Amygdala (tissue), 56 donors: ENCODE measurements around the gene CEL.
"Not testable (repeated sequence)": the region's sequence is repeated elsewhere in the genome, so short reads cannot be mapped to it uniquely, and the experiment has no call there.

ENCODE experiments used
- DNase-seq, 56 donors: peaks; one replicate each; lab custom pipeline; 2025; lab: John Stamatoyannopoulos, UW

CEL gene

DNA sequence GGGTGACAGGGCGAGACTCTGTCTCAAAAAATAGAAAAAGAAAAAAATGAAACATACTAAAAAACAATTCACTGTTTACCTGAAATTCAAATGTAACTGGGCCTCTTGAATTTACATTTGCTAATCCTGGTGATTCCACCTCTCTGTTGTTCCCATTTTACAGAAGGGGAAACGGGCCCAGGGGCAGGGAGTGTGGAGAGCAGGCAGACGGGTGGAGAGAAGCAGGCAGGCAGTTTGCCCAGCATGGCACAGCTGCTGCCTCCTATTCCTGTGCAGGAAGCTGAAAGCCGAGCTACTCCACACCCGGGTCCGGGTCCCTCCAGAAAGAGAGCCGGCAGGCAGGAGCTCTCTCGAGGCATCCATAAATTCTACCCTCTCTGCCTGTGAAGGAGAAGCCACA lies 788 bp downstream of the CEL start:
- DNase-seq: not testable (repeated sequence)

DNA sequence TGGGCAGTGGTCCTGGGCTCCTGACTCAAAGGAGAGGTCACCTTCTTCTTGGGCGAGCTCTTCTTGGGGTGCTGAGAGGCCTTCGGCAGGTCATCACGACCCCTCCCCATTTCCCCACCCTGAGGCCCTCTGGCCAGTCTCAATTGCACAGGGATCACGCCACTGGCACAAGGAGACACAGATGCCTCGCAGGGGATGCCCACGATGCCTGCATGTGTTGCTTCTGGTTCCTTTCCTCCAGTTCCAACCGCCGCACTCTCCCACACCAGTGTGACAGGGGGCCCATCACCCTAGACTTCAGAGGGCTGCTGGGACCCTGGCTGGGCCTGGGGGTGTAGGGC lies 1.3 kb downstream of the CEL start:
- DNase-seq: no peak

DNA sequence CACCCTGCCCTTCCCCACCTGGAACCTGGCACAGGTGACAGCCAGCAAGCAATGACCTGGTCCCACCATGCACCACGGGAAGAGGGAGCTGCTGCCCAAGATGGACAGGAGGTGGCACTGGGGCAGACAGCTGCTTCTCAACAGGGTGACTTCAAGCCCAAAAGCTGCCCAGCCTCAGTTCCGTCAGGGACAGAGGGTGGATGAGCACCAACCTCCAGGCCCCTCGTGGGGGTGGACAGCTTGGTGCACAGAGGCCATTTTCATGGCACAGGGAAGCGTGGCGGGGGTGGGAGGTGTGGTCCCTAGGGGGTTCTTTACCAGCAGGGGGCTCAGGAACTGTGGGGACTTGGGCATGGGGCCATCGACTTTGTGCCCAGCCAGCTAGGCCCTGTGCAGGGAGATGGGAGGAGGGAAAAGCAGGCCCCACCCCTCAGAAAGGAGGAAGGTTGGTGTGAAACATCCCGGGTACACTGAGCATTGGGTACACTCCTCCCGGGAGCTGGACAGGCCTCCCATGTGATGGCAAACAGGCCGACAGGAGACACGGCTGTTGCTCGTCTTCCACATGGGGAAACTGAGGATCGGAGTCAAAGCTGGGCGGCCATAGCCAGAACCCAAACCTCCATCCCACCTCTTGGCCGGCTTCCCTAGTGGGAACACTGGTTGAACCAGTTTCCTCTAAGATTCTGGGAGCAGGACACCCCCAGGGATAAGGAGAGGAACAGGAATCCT lies 1.9 kb downstream of the CEL start:
- no peak for DNase-seq

DNA sequence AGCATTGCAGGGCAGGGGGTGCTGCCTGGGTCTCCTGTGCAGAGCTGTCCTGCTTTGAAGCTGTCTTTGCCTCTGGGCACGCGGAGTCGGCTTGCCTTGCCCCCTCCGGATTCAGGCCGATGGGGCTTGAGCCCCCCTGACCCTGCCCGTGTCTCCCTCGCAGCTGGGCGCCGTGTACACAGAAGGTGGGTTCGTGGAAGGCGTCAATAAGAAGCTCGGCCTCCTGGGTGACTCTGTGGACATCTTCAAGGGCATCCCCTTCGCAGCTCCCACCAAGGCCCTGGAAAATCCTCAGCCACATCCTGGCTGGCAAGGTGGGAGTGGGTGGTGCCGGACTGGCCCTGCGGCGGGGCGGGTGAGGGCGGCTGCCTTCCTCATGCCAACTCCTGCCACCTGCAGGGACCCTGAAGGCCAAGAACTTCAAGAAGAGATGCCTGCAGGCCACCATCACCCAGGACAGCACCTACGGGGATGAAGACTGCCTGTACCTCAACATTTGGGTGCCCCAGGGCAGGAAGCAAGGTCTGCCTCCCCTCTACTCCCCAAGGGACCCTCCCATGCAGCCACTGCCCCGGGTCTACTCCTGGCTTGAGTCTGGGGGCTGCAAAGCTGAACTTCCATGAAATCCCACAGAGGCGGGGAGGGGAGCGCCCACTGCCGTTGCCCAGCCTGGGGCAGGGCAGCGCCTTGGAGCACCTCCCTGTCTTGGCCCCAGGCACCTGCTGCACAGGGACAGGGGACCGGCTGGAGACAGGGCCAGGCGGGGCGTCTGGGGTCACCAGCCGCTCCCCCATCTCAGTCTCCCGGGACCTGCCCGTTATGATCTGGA lies 2.7 kb downstream of the CEL start:
- no peak for DNase-seq

DNA sequence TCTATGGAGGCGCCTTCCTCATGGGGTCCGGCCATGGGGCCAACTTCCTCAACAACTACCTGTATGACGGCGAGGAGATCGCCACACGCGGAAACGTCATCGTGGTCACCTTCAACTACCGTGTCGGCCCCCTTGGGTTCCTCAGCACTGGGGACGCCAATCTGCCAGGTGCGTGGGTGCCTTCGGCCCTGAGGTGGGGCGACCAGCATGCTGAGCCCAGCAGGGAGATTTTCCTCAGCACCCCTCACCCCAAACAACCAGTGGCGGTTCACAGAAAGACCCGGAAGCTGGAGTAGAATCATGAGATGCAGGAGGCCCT lies 3.2 kb downstream of the CEL start:
- DNase-seq: no peak

DNA sequence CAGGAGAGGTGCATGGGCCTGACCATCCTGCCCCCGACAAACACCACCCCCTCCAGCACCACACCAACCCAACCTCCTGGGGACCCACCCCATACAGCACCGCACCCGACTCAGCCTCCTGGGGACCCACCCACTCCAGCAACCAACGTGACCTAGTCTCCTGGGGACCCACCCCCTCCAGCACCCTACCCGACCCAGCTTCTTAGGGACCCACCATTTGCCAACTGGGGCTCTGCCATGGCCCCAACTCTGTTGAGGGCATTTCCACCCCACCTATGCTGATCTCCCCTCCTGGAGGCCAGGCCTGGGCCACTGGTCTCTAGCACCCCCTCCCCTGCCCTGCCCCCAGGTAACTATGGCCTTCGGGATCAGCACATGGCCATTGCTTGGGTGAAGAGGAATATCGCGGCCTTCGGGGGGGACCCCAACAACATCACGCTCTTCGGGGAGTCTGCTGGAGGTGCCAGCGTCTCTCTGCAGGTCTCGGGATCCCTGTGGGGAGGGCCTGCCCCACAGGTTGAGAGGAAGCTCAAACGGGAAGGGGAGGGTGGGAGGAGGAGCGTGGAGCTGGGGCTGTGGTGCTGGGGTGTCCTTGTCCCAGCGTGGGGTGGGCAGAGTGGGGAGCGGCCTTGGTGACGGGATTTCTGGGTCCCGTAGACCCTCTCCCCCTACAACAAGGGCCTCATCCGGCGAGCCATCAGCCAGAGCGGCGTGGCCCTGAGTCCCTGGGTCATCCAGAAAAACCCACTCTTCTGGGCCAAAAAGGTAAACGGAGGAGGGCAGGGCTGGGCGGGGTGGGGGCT lies 4.6 kb downstream of the CEL start:
- no peak for DNase-seq

DNA sequence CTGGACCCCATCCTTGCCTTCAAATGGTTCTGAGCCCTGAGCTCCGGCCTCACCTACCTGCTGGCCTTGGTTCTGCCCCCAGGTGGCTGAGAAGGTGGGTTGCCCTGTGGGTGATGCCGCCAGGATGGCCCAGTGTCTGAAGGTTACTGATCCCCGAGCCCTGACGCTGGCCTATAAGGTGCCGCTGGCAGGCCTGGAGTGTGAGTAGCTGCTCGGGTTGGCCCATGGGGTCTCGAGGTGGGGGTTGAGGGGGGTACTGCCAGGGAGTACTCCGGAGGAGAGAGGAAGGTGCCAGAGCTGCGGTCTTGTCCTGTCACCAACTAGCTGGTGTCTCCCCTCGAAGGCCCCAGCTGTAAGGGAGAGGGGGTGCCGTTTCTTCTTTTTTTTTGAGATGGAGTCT lies 5.2 kb downstream of the CEL start:
- DNase-seq: no peak

DNA sequence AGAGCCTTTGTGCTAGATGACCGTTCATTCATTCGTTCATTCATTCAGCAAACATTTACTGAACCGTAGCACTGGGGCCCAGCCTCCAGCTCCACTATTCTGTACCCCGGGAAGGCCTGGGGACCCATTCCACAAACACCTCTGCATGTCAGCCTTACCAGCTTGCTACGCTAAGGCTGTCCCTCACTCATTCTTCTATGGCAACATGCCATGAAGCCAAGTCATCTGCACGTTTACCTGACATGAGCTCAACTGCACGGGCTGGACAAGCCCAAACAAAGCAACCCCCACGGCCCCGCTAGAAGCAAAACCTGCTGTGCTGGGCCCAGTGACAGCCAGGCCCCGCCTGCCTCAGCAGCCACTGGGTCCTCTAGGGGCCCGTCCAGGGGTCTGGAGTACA lies 6.0 kb downstream of the CEL start:
- no peak for DNase-seq

DNA sequence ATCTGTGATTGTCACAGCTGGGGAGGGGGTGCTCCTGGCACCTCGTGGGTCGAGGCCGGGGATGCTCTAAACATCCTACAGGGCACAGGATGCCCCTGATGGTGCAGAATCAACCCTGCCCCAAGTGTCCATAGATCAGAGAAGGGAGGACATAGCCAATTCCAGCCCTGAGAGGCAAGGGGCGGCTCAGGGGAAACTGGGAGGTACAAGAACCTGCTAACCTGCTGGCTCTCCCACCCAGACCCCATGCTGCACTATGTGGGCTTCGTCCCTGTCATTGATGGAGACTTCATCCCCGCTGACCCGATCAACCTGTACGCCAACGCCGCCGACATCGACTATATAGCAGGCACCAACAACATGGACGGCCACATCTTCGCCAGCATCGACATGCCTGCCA lies 6.7 kb downstream of the CEL start:
- DNase-seq: not testable (repeated sequence)

DNA sequence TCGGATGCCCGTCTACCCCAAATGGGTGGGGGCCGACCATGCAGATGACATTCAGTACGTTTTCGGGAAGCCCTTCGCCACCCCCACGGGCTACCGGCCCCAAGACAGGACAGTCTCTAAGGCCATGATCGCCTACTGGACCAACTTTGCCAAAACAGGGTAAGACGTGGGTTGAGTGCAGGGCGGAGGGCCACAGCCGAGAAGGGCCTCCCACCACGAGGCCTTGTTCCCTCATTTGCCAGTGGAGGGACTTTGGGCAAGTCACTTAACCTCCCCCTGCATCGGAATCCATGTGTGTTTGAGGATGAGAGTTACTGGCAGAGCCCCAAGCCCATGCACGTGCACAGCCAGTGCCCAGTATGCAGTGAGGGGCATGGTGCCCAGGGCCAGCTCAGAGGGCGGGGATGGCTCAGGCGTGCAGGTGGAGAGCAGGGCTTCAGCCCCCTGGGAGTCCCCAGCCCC lies 8.8 kb downstream of the CEL start:
- DNase-seq: not testable (repeated sequence)

DNA sequence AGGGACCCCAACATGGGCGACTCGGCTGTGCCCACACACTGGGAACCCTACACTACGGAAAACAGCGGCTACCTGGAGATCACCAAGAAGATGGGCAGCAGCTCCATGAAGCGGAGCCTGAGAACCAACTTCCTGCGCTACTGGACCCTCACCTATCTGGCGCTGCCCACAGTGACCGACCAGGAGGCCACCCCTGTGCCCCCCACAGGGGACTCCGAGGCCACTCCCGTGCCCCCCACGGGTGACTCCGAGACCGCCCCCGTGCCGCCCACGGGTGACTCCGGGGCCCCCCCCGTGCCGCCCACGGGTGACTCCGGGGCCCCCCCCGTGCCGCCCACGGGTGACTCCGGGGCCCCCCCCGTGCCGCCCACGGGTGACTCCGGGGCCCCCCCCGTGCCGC lies 9.2 kb downstream of the CEL start:
- not testable (repeated sequence) for DNase-seq

DNA sequence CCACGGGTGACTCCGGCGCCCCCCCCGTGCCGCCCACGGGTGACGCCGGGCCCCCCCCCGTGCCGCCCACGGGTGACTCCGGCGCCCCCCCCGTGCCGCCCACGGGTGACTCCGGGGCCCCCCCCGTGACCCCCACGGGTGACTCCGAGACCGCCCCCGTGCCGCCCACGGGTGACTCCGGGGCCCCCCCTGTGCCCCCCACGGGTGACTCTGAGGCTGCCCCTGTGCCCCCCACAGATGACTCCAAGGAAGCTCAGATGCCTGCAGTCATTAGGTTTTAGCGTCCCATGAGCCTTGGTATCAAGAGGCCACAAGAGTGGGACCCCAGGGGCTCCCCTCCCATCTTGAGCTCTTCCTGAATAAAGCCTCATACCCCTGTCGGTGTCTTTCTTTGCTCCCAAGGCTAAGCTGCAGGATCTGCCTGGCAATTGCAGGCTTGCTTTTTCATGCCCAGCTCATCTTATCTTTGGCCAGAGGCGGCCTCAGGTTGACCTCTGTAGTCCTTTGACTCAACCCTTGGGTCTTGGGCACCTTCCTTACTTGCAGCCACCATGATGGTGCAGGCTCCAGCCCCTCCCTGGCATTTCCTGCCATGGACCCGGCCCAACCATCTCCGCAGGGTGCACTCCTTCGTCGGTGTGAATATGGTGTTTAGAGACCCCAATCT lies 9.8 kb downstream of the CEL start:
- no peak for DNase-seq

DNA sequence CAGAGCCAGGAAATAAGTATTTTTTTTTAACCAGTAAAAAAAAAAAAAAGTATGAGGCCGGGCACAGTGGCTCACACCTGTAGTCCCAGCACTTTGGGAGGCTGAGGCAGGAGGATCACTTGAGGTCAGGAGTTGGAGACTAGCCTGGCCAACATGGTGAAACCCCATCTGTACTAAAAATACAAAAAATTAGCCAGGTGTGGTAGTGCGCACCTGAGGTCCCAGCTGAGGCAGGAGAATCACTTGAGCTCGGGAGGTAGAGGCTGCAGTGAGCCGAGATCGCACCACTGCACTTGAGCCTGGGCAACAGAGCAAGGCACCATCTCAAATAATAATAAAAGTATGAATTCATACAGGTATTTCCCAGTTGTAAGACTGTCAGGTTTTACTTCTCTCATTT lies 10.4 kb downstream of the CEL start:
- DNase-seq: not testable (repeated sequence)

DNA sequence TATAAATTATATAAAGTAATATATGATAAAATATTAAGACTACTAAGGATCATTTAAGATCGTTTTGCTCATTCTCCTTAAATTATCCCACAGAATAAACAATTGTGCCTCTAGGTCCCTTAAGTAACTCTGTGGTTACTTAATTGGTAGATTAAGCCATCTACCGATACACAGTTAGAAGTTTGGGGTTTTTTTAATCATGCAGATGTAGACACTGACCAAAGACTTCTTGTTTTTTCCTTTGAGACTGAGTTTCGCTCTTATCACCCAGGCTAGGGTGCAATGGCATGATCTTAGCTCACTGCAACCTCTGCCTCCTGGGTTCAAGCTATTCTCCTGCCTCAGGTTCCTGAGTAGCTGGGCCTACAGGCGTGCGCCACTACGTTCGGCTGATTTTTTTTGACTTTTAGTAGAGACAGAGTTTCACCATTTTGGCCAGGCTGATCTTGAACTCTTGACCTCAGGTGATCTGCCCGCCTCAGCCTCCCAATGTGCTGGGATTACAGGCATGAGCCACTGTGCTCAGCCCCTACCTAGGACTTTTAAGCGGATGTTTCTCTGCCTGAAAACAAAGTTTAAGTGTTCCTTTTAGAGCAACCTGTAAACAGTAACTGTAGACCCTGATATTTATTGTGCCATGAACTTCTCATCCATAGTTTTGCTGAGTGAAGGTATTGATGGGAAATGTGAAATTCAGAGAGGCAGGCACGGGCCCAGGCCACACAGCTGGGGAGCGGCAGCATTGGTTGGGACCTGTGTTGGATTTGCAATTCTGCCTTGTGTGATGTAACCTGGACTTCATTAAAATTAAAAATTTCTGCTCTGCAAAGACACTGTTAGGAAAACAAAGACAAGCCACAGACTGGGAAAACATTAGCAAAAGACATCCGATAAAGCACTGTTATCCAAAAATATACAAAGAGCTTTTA lies 11.6 kb downstream of the CEL start:
- no peak for DNase-seq

DNA sequence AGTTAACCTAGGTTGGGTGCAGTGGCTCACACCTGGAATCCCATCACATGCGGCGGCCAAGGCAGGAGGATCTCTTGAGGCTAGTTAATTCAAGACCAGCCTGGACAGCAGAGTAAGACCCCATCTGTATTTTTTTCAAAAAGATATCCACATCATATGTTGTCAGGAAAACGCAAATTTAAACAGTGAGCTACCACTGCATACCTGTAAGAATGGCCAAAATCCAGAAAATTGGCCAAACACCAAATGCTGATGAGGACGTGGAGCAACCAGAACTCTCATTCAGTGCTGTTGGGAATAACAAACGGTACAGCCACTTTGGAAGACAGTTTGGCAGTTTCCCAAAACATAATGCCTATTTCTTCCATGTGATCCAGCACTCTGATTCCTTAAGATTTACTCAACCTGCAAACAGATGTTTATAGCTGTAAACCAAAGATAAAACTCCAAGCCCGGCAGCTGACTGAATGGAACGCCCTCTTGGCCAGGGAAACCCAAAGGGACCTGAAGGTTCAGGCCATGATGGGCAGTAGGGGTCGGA lies 12.4 kb downstream of the CEL start:
- no peak for DNase-seq

DNA sequence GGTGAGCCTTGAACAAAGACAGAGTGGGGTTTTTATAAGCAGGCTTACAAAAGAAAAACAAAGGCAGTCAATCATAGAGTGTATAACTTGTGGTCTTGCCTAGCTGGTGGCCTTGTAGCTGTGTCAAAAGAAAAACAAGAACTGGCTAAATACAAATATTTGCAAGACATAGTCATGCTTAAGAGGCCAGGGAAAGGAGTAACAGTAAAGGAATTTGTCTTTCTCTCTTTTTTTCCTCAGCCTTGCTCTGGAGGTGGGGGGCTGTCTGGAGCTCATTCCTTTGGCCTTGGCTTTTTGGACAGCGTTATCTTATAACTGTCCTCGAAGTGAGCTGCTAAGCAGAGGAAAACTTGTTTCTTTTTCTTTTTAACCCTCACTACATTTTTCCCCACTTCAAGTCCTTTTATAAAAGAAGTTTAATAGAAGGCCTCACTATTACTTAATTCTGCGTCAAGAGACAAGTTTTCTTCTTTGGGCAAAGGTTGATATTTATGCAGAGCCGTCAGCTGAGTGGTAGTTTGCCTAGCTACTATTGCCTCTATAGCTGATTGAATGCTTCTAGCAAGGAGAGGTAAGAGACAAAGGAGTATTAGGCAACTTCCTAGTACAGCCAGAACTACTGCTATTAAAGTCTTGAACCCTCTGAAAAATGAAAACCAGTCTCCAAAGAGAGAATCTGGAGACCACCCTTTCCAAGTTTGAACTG lies 14.3 kb downstream of the CEL start:
- DNase-seq: no peak

DNA sequence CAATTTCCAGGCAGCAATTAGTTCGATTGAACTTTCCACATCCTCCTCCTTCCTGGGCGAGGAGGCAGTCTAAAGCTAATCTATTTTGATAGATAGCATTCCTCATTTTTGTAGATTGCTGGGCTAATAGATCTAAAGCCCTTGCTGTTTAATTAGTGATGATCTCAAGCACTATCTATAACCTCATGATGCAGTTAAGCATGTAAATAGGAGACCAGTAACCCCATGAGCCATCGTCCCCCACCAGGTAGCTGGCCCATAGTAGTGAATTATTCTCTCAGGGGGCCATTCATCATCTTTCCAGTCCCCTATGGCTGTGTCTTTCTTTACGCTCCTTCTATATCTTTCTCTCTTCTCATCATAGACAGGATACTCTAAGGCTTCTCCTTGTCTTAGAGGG lies 14.9 kb downstream of the CEL start:
- DNase-seq: no peak

DNA sequence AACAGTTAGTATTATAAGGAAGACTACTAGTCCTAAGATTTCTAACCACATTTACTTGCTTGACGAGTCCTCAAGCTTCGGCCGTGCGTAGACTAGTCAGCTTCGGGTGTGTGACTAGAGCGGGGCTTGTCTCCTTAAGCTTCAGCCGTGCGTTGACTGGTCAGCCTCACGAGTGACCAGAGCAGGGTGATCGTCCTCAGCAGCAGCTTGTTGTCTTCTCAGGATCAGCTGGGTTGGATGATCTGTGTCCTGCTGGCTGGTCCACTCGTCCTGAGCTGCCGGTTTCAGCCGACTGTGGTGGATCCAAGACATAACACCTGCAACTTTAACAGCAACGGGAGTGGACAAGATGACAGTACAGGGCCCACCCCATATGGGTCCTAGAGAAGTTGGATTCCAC lies 16.7 kb downstream of the CEL start:
- DNase-seq: no peak

DNA sequence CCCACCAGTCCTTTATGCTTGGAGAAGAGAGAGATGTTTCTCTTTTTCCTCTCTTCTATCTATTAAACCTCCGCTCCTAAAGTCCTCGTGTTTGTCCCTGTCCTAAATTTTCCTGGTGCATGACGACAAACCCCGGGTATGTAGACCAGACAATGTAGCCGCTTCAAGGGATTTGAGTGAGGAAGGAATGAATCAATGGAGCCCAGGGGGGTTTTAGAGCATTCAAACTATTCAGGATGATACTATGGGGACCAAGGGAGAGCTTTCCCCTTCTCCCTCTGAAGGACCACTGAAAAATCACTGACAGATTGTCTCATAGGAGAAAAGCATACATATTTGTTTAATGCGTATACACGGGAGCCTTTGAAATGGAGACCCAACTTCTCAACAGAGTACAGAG lies 18.4 kb downstream of the CEL start:
- DNase-seq: no peak
